Measurements from ENCODE around the gene IL9. TPM values are rescaled to one million over a fixed set of nuclear protein-coding genes. Genes with fewer than 3 reads are reported as not detected.
A peak's percentile ranks its signal among the peaks of the same experiment; 100 is the strongest.

IL9 gene
- total RNA-seq, 1 donor from 2014 or later: not detected

DNA sequence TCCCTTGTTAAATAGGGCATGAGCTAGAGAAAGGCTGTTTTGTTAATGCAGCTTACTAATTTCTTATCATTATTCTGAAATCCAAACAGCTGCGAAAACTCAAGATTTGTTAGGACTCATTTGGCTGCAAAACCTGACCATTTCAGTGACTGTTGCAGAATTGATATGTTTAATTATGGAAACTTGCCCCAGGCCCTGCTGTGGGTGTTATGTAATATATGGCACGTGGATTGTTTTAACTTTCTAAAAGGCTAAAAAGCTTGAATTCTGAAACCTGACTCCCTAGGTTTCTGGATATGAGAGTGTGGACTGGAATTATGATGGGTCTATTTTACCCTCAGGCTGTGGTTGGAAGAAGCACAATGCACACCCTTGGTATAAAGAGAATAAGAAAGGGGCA is 4.4 kb downstream of the IL9 start:
- TF ChIP-seq CTCF (IDR thresholded peaks at IDR 0.05; ENCODE audit: unreplicated experiment): no peak
- no peaks in the 10 kb centered on the region for H3K36me3 Mint-ChIP-seq
- no peaks in the 10 kb centered on the region for H3K9me3 Mint-ChIP-seq
- peaks cover 37% of the 10 kb centered on the region for H3K4me1 Mint-ChIP-seq
- H3K4me3 Mint-ChIP-seq: no peak overlapping the region
- H3K27ac Mint-ChIP-seq: no peak overlapping the region
- DNase-seq (ENCODE audit: low spot score in 2 of 2, unreplicated experiment in 2 of 2): no peak
- H3K27me3 Mint-ChIP-seq (ENCODE audit: low read depth): peaks cover 37% of the 10 kb centered on the region

DNA sequence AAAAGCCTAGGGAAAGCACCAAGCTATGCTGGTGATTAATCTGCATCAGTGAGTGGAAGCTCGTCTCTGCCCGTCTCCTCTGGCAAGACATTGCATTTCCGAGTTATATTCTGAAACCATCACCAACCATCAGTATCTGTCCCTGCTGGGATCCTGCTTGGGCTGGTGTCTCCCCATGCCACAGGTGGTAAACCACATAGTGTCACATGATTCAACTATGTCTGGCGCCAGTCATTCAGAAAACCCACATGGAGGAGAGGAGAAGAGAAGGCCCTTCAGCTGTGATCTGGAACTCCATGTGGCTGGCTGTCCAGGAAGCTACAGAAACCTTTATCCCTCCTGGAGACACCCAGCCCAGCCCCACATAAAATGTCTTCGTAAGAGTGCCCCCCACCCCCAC is 4.8 kb downstream of the IL9 start:
- Mint-ChIP-seq H3K4me3 (no peak overlapping the region), H3K27ac (no peak overlapping the region), H3K9me3 (no peaks in the 10 kb centered on the region), H3K36me3 (no peaks in the 10 kb centered on the region), H3K27me3 (ENCODE audit: low read depth) (peaks cover 37% of the 10 kb centered on the region), H3K4me1 (peaks cover 37% of the 10 kb centered on the region)
- no peak for TF ChIP-seq CTCF (IDR thresholded peaks at IDR 0.05; ENCODE audit: unreplicated experiment)
- DNase-seq (ENCODE audit: low spot score in 2 of 2, unreplicated experiment in 2 of 2): no peak

GRCh38 chr5:135890296-135890695 is 5.3 kb downstream of the IL9 start:
- H3K36me3 Mint-ChIP-seq: no peaks in the 10 kb centered on the region
- DNase-seq (ENCODE audit: low spot score in 2 of 2, unreplicated experiment in 2 of 2): no peak
- no peaks in the 10 kb centered on the region for H3K9me3 Mint-ChIP-seq
- no peak overlapping the region for H3K4me3 Mint-ChIP-seq
- peaks cover 31% of the 10 kb centered on the region for H3K4me1 Mint-ChIP-seq
- H3K27ac Mint-ChIP-seq: no peak overlapping the region
- no peak for TF ChIP-seq CTCF (IDR thresholded peaks at IDR 0.05; ENCODE audit: unreplicated experiment)
- H3K27me3 Mint-ChIP-seq (ENCODE audit: low read depth): peaks cover 37% of the 10 kb centered on the region

- no peaks in the 10 kb centered on the region for H3K36me3 Mint-ChIP-seq
- no peak for DNase-seq (ENCODE audit: low spot score in 2 of 2, unreplicated experiment in 2 of 2)
- H3K27me3 Mint-ChIP-seq (ENCODE audit: low read depth): peaks cover 54% of the 10 kb centered on the region
- H3K27ac Mint-ChIP-seq: no peak overlapping the region
- H3K4me3 Mint-ChIP-seq: no peak overlapping the region
- TF ChIP-seq CTCF (IDR thresholded peaks at IDR 0.05; ENCODE audit: unreplicated experiment): no peak
- peaks cover 23% of the 10 kb centered on the region for H3K4me1 Mint-ChIP-seq
- H3K9me3 Mint-ChIP-seq: no peaks in the 10 kb centered on the region
These were observed 7.6 kb downstream of the IL9 start for GRCh38 chr5:135887881-135888614.

DNA sequence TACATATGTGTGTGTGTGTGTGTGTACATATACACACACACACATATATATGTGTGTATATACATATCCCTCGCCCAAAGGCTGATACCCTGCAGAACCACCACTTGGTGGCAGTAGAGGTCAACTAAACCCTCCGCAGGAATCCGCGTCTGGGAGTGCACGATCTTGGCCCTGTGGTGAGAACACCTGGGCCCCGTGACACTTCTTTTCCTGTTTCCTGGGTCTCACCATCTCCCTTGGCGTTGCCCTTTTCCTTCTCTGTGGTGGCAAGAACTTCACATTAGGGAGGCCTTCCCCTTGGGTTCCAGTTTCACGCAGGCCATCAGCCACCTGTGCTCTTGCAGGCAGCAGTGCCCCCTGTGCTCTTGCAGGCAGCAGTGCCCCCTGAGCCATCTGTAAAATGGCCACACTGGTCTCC is 8.2 kb downstream of the IL9 start:
- H3K36me3 Mint-ChIP-seq: no peaks in the 10 kb centered on the region
- TF ChIP-seq CTCF (IDR thresholded peaks at IDR 0.05; ENCODE audit: unreplicated experiment): peak; percentile 89
- peaks cover 60% of the 10 kb centered on the region for H3K27me3 Mint-ChIP-seq (ENCODE audit: low read depth)
- H3K27ac Mint-ChIP-seq: no peak overlapping the region
- no peak overlapping the region for H3K4me3 Mint-ChIP-seq
- H3K4me1 Mint-ChIP-seq: peaks cover 23% of the 10 kb centered on the region
- no peaks in the 10 kb centered on the region for H3K9me3 Mint-ChIP-seq
- DNase-seq (ENCODE audit: low spot score in 2 of 2, unreplicated experiment in 2 of 2): peak; percentile 40 to 70
